GM12892 (cell line): Measurements from ENCODE around the gene SPDYE16. TPM values are rescaled to one million over a fixed set of nuclear protein-coding genes. Genes with fewer than 3 reads are reported as not detected.
"Not testable (repeated sequence)": the region's sequence is repeated elsewhere in the genome, so short reads cannot be mapped to it uniquely, and the experiment has no call there.

Experiments used
- DNase-seq: peaks from one replicate; pipeline ENCODE4 v3.0.0; 2011; ENCODE audit not compliant: insufficient read length
- FAIRE-seq: peaks from 2 replicates; lab custom pipeline; 2011; peaks lifted over from hg19 to GRCh38; lab: Jason Lieb, UNC
- polyA plus RNA-seq: library from polyadenylated mRNA; unstranded; fragments of >200 nt; gene quantifications from one replicate; pipeline ENCODE4 v1.2.1, GENCODE V29; 2012; ENCODE audit warnings: missing spikeins, inconsistent platforms; ENCODE audit not compliant: missing spikeins

SPDYE16 gene, protein sequence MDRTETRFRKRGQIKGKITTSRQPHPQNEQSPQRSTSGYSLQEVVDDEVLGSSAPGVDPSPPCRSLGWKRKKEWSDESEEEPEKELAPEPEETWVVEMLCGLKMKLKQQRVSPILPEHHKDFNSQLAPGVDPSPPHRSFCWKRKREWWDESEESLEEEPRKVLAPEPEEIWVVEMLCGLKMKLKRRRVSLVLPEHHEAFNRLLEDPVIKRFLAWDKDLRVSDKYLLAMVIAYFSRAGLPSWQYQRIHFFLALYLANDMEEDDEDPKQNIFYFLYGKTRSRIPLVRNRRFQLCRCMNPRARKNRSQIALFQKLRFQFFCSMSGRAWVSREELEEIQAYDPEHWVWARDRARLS
- polyA plus RNA-seq = 1.8 TPM

DNA sequence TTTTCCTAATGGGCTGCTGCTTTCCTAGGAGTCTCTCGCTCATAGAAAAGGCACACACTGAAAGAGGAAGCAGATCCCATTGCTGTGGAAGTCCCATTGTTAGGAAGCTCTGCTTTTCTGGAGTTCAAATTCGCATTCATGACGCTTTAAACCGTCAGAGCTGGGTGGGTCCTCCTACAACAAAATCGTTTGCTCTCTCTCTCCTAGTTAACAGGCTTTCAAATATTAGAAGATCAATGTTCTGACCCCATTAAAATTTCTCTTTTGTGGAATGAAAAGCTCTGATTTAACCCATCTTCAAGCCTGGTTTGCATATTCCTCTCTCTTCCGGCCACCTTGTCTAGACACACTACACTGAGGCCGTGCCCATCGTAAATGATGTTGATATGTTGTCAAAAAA lies at the start of gene SPDYE16:
Gene SPDYE16 (minus strand): TSS at position 101 of the 400 bp plus-strand sequence. CDS start 1,838 bp downstream, outside the sequence.
- FAIRE-seq, DNase-seq: not testable (repeated sequence)

DNA sequence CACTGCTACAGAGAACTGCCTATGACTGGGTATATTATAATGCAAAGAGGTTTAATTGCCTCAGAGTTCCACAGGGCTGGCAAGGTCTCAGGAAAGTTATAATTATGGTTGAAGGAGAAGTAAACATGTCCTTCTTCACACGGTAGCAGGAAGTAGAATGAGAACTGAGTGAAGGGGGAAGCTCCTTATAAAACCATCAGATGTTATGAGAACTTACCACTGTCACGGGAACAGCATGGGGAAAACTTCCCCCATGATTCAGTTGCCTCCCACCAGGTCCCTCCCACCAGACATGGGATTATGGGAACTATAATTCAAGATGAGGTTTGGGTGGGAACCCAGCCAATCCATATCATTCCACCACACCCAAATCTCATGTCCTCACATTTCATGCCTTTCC lies 49.6 kb upstream of the SPDYE16 start:
- FAIRE-seq = peak; percentile 71
- DNase-seq = not testable (repeated sequence)

DNA sequence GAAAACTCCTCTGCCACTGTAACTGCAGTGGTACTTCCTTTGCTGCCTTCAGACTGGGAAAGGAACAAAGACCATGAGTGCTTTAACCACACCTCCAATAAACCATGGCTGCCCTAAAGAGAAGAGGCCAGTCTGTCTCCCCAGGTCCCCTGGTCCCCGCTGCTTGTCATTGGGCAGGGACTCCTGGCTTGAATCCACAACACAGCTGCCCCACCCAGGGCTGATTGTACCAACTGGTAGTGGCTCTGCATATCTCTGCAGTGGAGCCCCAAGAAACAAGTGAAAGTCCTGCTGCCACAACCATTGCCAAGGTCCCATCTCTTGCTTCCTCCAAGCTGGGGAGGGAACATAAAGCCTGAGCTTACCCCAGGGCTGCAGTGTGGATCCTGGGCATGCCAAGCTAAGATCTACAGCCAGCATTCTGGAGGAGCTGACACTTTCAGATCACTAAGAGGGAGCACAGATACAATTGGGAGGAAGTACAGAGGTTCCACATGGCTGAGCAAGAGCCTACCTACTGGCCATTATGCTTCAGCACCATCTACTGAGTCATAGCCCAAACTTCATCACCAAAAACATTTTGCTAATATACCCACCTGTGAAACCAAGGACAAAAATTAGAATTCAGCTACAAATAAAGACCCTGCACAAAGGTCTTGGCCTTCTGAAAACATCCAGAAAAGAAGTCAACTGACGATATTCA lies 48.7 kb upstream of the SPDYE16 start:
- not testable (repeated sequence) for DNase-seq
- FAIRE-seq = peak; percentile 40

DNA sequence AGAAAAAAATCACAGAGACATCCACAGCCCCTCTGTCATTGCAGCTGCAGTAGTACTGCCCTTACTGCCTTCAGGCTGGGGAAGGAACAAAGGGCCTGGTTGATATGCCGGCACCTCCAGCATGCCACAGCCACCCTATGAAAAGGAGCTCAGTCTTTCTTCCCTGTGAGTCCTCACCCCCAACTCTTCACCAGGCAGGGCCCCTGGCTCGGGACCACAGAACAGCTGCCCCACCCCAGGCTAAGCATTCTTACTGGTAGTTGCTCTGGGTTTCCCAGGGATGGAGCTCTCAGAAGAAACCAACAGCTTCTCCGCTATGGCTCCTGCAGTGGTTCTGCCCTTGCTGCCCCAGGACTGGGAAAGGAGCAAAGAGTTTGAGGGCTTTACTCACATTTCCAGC lies 47.9 kb upstream of the SPDYE16 start:
- DNase-seq, FAIRE-seq: not testable (repeated sequence)

DNA sequence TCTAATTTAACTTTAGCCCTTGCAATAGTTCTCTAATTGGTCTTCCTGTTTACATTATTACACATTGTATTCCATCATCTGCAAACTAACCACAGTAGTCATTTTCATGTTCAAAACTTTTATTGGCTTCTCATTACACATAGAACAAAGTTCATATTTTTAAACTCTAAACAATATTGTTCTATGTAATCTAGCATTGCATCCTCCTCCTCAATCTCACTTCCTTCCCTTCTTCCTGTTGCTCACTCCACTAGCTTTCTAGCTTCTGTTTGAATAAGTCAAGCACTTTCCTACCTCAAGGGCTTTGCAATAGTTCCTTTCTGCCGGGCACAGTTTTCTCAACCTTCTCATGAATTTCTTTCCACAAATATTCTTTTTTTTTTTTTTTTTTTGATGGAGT lies 45.5 kb upstream of the SPDYE16 start:
- peak; percentile 68 for FAIRE-seq
- DNase-seq = not testable (repeated sequence)

DNA sequence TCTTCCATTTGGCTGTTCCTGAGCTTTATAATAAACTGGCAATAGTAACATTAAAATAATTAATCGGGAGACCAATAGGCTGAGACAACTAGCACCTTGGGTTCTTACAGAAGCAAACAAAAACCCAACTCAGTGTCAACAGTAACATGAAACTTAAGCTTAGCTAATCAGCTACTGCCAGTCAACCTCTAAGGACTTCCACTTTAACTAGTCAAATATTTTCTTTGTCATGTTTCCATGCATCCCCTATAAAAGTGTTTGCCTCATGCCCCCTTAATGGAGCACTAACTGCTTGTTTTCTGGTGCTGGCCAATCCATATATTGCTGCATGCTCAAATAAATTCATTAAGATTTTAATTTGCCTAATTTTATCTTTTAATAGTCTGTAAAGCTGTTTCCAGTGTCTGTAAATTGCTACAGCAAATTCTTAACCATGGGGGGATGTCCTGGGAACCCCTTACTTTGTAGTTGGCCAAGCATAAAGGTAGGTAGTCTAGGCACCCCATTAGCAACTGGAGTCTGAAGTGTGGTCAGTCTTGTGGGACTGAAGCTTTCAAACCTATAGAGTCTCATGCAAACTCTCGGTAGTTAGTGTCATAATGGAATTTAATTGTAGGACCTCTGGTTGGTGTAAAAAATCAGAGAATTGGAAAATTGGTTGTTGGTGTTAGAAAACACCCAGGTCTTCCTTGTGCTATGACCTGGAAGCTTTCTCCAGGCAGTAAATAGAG lies 43.7 kb upstream of the SPDYE16 start:
- DNase-seq = not testable (repeated sequence)

DNA sequence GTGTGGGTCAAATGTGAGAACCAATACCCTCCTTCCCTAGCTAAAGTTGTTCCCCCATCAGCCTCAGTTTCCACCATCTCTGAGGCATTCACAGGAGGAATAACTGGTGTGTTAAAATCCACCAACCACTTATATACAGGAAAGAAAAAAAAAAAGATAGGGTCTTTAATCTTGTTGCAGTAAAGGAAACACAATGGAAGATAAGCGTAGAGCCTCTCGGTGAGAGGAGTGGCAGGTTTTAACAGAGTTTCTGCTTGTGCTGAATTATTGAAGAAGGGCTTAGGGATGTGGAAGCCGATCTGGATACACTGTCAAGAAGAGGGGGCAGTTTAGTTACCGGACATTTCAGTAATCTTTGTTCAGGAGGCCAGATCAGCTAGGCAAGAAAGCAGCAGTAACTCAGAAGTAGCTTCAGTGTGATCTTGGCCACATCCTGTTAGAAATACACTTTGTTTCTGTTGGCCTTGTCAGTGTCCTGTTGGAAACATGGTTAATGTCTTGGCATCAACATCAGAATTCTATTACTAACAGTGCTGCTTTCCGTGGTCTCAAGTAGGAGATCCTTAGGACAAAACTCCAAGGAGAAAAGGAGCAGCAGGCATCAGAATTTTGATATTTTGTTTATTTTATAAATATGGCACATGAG lies 40.7 kb upstream of the SPDYE16 start:
- not testable (repeated sequence) for DNase-seq, FAIRE-seq

More for the DNA sequence above, 43.7 kb upstream of the SPDYE16 start:
- FAIRE-seq = not testable (repeated sequence)

DNA sequence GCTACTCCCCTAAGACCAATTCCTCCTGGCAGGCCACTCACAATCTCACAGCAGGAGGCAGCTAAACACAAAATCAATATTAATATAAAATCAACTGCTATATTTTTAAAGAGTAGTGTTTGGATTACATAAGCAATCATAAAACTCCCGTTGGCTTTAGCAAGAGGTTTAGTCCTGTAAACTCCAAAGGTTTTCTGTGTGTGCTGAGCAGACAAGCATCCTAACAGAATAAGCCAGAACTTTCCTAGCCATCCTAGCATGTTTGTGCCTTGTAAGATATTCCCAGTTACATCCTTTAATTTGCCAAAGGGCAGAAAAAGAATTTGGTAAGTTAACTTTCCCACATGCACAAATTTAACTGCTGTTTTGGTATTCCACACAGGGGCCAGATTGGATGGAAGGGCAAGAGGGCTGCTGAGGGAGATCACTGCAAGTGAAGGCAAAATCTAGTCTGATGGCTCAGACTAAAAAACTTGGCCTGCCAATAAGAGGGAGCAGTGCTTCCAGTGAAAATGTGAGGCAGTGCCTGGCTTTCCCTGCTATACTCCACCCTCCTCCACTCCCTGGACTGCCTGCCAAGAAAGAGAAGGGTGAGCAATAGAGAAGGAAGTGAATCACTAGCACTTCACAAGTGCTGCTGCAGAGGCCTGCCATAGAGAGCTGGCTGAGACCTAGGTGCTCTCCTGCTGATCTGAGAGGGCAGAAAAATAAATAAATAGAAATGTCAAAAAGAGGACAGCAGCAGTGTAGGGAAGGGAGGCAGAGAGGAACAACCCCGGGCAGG lies 39.9 kb upstream of the SPDYE16 start:
- DNase-seq = not testable (repeated sequence)
- peak; percentile 33 for FAIRE-seq

DNA sequence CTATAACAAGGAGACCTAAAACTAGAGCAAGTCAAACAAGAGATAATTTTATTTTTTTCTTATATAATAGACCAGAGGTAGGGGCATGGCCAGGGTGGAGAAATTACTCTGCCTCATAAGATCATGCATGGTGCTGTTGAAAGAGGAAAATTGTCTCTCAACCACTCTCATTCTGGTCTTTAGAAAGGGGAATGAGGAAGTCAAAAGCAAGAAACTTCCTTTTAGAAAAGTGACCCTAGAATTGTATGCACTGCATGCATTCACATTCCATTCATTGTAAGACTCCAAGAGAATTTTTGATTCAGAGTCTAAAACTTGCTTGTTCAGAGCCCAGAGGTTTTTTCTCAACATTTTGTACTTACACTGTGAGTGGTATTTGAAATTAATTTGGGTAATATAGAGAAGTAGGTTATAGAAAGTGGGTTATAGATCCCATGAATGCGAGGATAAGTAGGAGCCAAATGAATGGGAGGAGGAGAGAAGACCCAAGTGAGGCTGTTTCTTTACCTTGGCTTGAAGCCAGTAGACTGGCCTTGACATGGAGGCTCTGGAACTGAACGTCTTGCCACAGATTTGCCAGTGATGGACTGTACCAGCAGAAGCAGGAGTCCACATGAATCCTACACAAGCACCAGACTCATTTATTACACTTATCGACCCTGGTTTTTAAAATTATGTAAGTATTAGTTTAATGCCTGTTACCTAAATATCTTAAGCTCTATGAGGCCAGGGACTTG lies 33.0 kb upstream of the SPDYE16 start:
- FAIRE-seq, DNase-seq: not testable (repeated sequence)

DNA sequence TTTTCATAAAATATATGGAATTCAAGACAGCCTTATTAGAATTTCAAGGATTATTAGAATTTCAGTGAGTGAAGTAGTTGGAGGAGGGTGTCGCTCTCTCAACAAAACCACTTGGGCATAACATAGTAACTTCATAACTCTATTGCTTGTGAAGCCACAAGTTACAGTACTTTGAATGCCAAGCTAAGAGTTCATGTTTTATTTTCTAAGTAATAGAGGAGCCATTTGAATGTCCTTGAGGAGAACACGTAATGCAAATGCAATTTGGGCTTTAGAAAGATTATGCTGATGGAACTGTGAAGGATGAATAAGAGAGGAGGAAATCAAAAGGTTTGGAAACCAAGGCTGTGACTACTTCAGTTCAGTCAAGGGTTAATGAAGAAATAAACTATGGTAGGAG lies 32.3 kb upstream of the SPDYE16 start:
- DNase-seq = not testable (repeated sequence)
- peak; percentile 54 for FAIRE-seq

DNA sequence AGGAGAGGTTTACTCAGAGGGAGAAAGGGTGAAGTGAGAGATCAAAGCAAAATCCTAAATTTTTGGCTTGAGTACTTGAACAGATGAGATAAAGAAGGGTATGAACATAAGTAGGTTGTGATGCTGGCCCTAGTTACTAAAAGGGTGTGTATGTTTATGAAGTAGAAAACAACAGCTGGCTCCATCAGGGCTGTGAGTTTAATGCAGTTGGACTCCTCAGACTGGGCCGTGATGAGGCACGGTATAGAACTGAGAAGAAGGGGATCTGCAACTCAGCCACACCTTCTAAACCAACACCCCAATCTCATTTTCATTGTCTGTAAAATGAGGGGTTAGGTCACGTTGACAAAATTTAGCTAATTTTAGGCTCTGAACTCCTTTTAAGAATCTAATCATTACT lies 29.2 kb upstream of the SPDYE16 start:
- DNase-seq, FAIRE-seq: not testable (repeated sequence)

DNA sequence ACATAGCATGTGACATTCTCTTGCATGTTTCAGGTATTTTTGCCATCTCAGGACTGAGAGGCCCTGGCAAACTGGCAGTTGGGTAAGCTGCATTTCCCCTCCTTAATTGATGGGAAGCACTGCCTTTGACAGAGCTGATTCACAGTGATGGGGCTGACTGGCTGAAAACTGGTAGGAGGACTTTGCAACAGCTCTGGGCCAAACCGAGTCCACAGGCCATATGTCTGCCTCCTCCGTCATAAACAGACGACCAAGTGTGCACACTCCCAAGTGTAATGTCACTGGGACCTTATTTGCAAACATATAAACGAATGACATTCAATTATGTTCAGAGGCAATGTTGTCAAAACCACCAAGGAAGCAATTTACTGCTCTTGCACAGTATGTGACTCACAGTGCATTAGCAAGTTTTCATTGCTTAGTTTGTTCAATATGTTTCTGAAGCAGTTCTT lies 27.3 kb upstream of the SPDYE16 start:
- not testable (repeated sequence) for DNase-seq

DNA sequence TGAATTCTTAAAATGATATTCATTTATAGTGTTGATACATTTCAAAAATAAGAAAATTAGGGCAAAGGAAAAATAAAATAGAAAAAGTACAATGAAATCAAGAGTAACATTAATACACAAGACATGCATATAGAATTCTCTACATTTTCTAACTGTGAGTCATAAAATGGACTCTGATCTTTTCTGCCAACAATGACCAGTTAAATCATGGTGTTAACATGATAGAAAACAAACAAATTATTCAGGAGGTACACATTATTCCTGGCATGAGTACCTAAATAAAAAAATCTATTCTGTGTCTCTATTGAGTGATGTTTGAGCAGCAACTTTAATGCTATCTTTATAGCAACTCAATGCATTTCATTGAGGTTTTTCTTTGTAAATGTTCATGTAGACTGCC lies 25.6 kb upstream of the SPDYE16 start:
- DNase-seq, FAIRE-seq: not testable (repeated sequence)

More for the DNA sequence above, 27.3 kb upstream of the SPDYE16 start:
- FAIRE-seq = not testable (repeated sequence)

DNA sequence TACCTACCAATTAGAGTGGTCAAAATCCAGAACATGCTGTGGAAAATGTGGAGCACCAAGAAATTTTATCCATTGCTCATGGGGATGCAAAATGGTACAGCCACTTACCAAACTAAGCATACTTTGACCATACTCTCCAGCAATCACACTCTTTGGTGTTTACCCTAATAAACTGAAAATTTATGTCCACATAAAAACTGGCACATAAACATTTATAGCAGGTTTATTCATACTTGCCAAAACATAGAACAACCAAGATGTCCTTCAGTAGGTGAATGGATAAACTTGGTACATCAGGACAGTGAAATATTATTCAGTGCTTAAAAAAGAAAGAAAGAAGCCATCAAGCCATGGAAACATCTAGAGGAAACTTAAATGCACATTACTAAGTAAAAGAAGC lies 24.7 kb upstream of the SPDYE16 start:
- peak; percentile 54 for FAIRE-seq
- not testable (repeated sequence) for DNase-seq

DNA sequence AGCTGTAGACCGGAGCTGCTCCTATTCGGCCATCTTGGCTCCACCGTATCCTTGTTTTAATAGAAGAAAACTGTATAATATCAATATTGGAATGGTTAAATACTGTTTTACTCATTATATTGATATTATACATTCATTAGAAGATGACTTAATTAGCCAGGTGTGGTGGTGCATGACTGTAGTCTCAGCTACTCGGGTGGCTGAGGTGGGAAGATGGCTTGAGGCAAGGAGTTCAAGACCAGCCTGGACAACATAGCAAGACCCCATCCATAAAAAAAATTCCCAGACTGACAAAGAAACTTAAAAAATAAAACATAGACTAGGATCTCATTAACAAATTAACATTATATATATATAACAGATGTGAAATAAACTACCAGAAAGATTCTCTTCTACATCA lies 24.2 kb upstream of the SPDYE16 start:
- not testable (repeated sequence) for FAIRE-seq, DNase-seq

DNA sequence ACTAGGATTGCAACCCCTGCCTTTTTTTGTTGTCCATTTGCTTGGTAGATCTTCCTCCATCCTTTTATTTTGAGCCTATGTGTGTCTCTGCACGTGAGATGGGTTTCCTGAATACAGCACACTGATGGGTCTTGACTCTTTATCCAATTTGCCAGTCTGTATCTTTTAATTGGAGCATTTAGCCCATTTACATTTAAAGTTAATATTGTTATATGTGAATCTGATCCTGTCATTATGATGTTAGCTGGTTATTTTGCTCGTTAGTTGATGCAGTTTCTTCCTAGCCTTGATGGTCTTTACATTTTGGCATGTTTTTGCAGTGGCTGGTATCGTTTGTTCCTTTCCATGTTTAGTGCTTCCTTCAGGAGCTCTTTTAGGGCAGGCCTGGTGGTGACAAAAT lies 21.9 kb upstream of the SPDYE16 start:
- not testable (repeated sequence) for DNase-seq, FAIRE-seq

DNA sequence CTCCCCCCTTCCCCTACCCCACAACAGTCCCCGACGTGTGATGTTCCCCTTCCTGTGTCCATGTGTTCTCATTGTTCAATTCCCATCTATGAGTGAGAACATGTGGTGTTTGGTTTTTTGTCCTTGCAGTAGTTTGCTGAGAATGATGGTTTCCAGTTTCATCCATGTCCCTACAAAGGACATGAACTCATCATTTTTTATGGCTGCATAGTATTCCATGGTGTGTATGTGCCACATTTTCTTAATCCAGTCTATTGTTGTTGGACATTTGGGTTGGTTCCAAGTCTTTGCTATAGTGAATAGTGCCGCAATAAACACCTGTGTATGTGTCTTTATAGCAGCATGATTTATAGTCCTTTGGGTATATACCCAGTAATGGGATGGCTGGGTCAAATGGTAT lies 18.2 kb upstream of the SPDYE16 start:
- not testable (repeated sequence) for FAIRE-seq, DNase-seq

DNA sequence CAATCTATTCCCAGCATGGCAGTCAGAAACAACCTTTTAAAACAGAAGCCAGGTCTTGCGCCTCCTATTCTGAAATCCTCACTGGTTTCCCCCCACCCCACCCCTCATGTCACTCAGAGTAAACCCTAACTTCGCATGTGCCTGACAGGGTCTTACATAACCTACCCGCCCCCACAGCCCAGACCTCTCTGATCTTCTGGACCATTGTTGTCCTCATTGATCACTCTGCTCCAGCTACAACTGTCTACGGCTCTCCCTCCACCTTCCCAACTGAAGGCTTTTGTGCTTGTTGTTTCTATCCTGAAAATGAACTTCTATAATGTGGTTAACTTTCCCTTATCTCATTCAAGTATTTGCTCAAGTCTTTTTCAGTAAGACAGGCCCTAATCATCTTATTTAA lies 17.1 kb upstream of the SPDYE16 start:
- DNase-seq, FAIRE-seq: not testable (repeated sequence)
